Measurements from ENCODE around the gene ANTXR1. TPM values are rescaled to one million over a fixed set of nuclear protein-coding genes. Genes with fewer than 3 reads are reported as not detected.

ANTXR1 gene
- total and polyA plus RNA-seq, 9 of the 15 experiments (the other 6 are each of a cell fraction or from before 2014, with no cell fraction given), result 0.07 to 1.00 (median 0.54) TPM

GRCh38 chr2:69073928-69074570 is 61.1 kb downstream of the ANTXR1 start:
- POLR2A ChIA-PET, result no interaction called here
- intact Hi-C loops (cut with micrococcal nuclease) (no loop called here), in situ Hi-C loops (cut with MboI) (no loop called here)
- DNase-seq (ENCODE audit: extremely low read depth in 1 of 4, low spot score in 3 of 4), result no peak
- WGBS (ENCODE audit: insufficient coverage, low coverage, missing lambda C conversion rate), result 7% methylated on average over 1 of the region's 1 CpG
- Histone ChIP-seq H3K79me2 (ENCODE audit: control insufficient read depth, insufficient read depth, low read length) (no peaks in the 10 kb centered on the region), H3K36me3 (ENCODE audit: control insufficient read depth, insufficient read depth, low read length) (no peaks in the 10 kb centered on the region), H3K4me1 (replicated peaks in 1 of 2; ENCODE audit: control insufficient read depth in 2 of 2, insufficient read depth in 2 of 2, low read length in 2 of 2) (no peaks in the 10 kb centered on the region), H3K27me3 (ENCODE audit: control insufficient read depth in 2 of 2, insufficient read depth in 2 of 2, low read length in 2 of 2) (peaks cover 3 to 16% of the 10 kb centered on the region in 2 experiments; a peak in 3 of 5 replicates), H3K9ac (ENCODE audit: insufficient read depth in 1 of 2, low read depth in 2 of 2, low read length in 2 of 2) (no peak overlapping the region), H2AFZ (ENCODE audit: low read depth, low read length) (no peak overlapping the region), H4K20me1 (replicated peaks; ENCODE audit: control insufficient read depth, insufficient read depth, low read length) (0 out of 2 replicates have a peak, but pooled peaks cover 3% of the 10 kb centered on the region), H3K4me2 (ENCODE audit: insufficient read depth, low read length) (no peak overlapping the region), H3K4me3 (no peak overlapping the region), H3K9me3 (replicated peaks; ENCODE audit: control insufficient read depth, insufficient read depth, low read depth, low read length) (no peaks in the 10 kb centered on the region), H3K9me1 (ENCODE audit: control insufficient read depth, insufficient read depth, low read length) (no peaks in the 10 kb centered on the region), H3K27ac (ENCODE audit: extremely low read depth, low read depth, low read length) (no peak overlapping the region)
- no peak for ATAC-seq
- CTCF ChIA-PET (ENCODE audit: low intra/inter-chr PET ratio), result no interaction called here
- BruUV-seq (replicated peaks), result no TSS peak
- no peak for FAIRE-seq
- TF ChIP-seq, protein P1, sequence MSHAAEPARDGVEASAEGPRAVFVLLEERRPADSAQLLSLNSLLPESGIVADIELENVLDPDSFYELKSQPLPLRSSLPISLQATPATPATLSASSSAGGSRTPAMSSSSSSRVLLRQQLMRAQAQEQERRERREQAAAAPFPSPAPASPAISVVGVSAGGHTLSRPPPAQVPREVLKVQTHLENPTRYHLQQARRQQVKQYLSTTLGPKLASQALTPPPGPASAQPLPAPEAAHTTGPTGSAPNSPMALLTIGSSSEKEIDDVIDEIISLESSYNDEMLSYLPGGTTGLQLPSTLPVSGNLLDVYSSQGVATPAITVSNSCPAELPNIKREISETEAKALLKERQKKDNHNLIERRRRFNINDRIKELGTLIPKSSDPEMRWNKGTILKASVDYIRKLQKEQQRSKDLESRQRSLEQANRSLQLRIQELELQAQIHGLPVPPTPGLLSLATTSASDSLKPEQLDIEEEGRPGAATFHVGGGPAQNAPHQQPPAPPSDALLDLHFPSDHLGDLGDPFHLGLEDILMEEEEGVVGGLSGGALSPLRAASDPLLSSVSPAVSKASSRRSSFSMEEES (CRISPR knock-in tag; IDR thresholded peaks at IDR 0.05), result no peak
- TF ChIP-seq, protein P2, sequence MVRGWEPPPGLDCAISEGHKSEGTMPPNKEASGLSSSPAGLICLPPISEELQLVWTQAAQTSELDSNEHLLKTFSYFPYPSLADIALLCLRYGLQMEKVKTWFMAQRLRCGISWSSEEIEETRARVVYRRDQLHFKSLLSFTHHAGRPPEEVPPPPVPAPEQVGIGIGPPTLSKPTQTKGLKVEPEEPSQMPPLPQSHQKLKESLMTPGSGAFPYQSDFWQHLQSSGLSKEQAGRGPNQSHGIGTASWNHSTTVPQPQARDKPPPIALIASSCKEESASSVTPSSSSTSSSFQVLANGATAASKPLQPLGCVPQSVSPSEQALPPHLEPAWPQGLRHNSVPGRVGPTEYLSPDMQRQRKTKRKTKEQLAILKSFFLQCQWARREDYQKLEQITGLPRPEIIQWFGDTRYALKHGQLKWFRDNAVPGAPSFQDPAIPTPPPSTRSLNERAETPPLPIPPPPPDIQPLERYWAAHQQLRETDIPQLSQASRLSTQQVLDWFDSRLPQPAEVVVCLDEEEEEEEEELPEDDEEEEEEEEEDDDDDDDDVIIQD (CRISPR knock-in tag; IDR thresholded peaks at IDR 0.05), result no peak
- TF ChIP-seq FUS (optimal IDR thresholded peaks at IDR 0.05; ENCODE audit: low read depth, low read length) (no peak), ELF1 (tag; IDR thresholded peaks at IDR 0.05) (no peak), TAF1 (IDR thresholded peaks at IDR 0.05; ENCODE audit: control insufficient read depth, extremely low read depth, insufficient read depth, low read length, severe bottlenecking) (no peak), CXXC5 (CRISPR knock-in tag; IDR thresholded peaks at IDR 0.05) (no peak), FOXK1 (CRISPR knock-in tag; IDR thresholded peaks at IDR 0.05; ENCODE audit: borderline replicate concordance) (no peak), RFX5 (IDR thresholded peaks at IDR 0.05; ENCODE audit: low read depth, low read length) (no peak), ILF3 (IDR thresholded peaks at IDR 0.05; ENCODE audit: borderline replicate concordance) (no peak)
- TF ChIP-seq, protein P3, sequence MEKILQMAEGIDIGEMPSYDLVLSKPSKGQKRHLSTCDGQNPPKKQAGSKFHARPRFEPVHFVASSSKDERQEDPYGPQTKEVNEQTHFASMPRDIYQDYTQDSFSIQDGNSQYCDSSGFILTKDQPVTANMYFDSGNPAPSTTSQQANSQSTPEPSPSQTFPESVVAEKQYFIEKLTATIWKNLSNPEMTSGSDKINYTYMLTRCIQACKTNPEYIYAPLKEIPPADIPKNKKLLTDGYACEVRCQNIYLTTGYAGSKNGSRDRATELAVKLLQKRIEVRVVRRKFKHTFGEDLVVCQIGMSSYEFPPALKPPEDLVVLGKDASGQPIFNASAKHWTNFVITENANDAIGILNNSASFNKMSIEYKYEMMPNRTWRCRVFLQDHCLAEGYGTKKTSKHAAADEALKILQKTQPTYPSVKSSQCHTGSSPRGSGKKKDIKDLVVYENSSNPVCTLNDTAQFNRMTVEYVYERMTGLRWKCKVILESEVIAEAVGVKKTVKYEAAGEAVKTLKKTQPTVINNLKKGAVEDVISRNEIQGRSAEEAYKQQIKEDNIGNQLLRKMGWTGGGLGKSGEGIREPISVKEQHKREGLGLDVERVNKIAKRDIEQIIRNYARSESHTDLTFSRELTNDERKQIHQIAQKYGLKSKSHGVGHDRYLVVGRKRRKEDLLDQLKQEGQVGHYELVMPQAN (IDR thresholded peaks at IDR 0.05; ENCODE audit: borderline replicate concordance), result no peak
